ENCODE measurements around the gene KLF17.

The KLF17 gene

GRCh38 chr1:44157903-44158302, 39.3 kb downstream of the KLF17 start:
- FAIRE-seq, result no peak

- FAIRE-seq, result no peak
Measured at GRCh38 chr1:44158871-44159270, 40.2 kb downstream of the KLF17 start.

GRCh38 chr1:44161546-44161945, 42.9 kb downstream of the KLF17 start:
- no peak for FAIRE-seq

- FAIRE-seq, result no peak
Measured at GRCh38 chr1:44168520-44169098, 50.0 kb downstream of the KLF17 start.

GRCh38 chr1:44170281-44170823, 51.7 kb downstream of the KLF17 start:
- FAIRE-seq, result no peak

GRCh38 chr1:44174630-44175029, 56.0 kb downstream of the KLF17 start:
- no peak for FAIRE-seq
